Small intestine (tissue), 7 donors: Measurements from ENCODE around the gene TELO2. TPM values are rescaled to one million over a fixed set of nuclear protein-coding genes. Genes with fewer than 3 reads are reported as not detected.
A peak's percentile ranks its signal among the peaks of the same experiment; 100 is the strongest.

Experiments used
- DNase-seq, 2 donors: peaks; one replicate each; pipeline versions ENCODE4 v3.0.0 to v3.0.0-alpha.2; 2013
- FAIRE-seq: peaks from 2 replicates; lab custom pipeline; 2012; peaks lifted over from hg19 to GRCh38; lab: Jason Lieb, UNC
- H3K27ac ChIP-seq, 3 donors: one replicate each; pipeline ENCODE4 v1.5.1; 2013; ENCODE audit warnings: low read length in 2 of 3, mild to moderate bottlenecking in 2 of 3, control low read depth in 1 of 3, inconsistent platforms in 1 of 3, low read depth in 1 of 3, moderate library complexity in 1 of 3
- H3K27me3 ChIP-seq, 3 donors: one replicate each; pipeline ENCODE4 v1.6.1; 2013; ENCODE audit warnings: low read length in 3 of 3, inconsistent platforms in 1 of 3; ENCODE audit not compliant: control insufficient read depth in 3 of 3, insufficient read depth in 3 of 3
- H3K36me3 ChIP-seq, 3 donors: one replicate each; pipeline ENCODE4 v1.6.1; 2013; ENCODE audit warnings: low read length in 3 of 3, inconsistent platforms in 1 of 3, low read depth in 1 of 3, mild to moderate bottlenecking in 1 of 3, moderate library complexity in 1 of 3; ENCODE audit not compliant: control insufficient read depth in 3 of 3, insufficient read depth in 2 of 3
- H3K4me1 ChIP-seq, 3 donors: one replicate each; pipeline ENCODE4 v1.6.1; 2013; ENCODE audit warnings: low read length in 2 of 3, inconsistent platforms in 1 of 3, low read depth in 1 of 3, mild to moderate bottlenecking in 1 of 3, moderate library complexity in 1 of 3; ENCODE audit not compliant: control insufficient read depth in 3 of 3, insufficient read depth in 2 of 3
- H3K4me3 ChIP-seq, 3 donors: one replicate each; pipeline ENCODE4 v1.5.1; 2013; ENCODE audit warnings: low read length in 3 of 3, control low read depth in 1 of 3, inconsistent platforms in 1 of 3, low read depth in 1 of 3, mild to moderate bottlenecking in 1 of 3, moderate library complexity in 1 of 3
- H3K9me3 ChIP-seq, 2 donors: one replicate each; pipeline ENCODE4 v1.6.1; 2013; ENCODE audit warnings: low read depth in 1 of 2, low read length in 1 of 2; ENCODE audit not compliant: control insufficient read depth in 2 of 2, insufficient read depth in 1 of 2
- WGBS, 3 donors: extraction: QIAGEN DNeasy Blood & Tissue Kit; methylation state at CpG; one replicate each; pipeline ENCODE4 v1.1.7; 2013; 5-methylcytosine and 5-hydroxymethylcytosine counted together
- polyA plus RNA-seq, 4 donors: library from polyadenylated mRNA; stranded (reverse) in 3 of 4; unstranded in 1 of 4; fragments of 200-250 nt in 3 of 4; fragments of 120-200 nt in 1 of 4; gene quantifications; one replicate each; pipeline versions ENCODE4 v1.2.1 to v1.2.3, GENCODE V29; 2013
- donor health status: healthy with polysubstance abuse.
- donor health status: control.
- donor health status: control.
- donor health status: Bipolar disorder and iron deficiency.
- donor health status: healthy.

TELO2 gene
- polyA plus RNA-seq, 4 donors: 41.3 to 50.3 (median 44.7) TPM

GRCh38 chr16:1469693-1470201 lies 23.4 kb upstream of the TELO2 start:
- DNase-seq (no peak), FAIRE-seq (no peak)
- Histone ChIP-seq H3K27ac (peak overlapping the region in 1 of 3 donors; percentile 70), H3K9me3 (no peaks in the 10 kb centered on the region), H3K4me1 (peaks cover 0 to 4% (median 0%) of the 10 kb centered on the region in 3 donors), H3K4me3 (no peak overlapping the region), H3K27me3 (no peaks in the 10 kb centered on the region), H3K36me3 (peaks cover 0 to 56% (median 0%) of the 10 kb centered on the region in 3 donors)
- 75 to 86% (median 82%) methylated on average over 20 of the region's 20 CpGs for WGBS, 3 donors

- Histone ChIP-seq H3K36me3 (peaks cover 0 to 47% (median 0%) of the 10 kb centered on the region in 3 donors), H3K4me3 (no peak overlapping the region), H3K9me3 (no peaks in the 10 kb centered on the region), H3K27me3 (no peaks in the 10 kb centered on the region), H3K4me1 (peaks cover 0 to 4% (median 0%) of the 10 kb centered on the region in 3 donors), H3K27ac (peak overlapping the region in 1 of 3 donors; percentile 70)
- DNase-seq (no peak), FAIRE-seq (no peak)
- 72 to 91% (median 77%) methylated on average over 13 to 14 of the region's 14 CpGs for WGBS, 3 donors
These were observed 22.5 kb upstream of the TELO2 start for GRCh38 chr16:1470481-1471251.

GRCh38 chr16:1471569-1472194 lies 21.5 kb upstream of the TELO2 start:
- H3K9me3 ChIP-seq: no peaks in the 10 kb centered on the region
- H3K4me3 ChIP-seq: no peak overlapping the region
- peaks cover 0 to 39% (median 0%) of the 10 kb centered on the region in 3 donors for H3K36me3 ChIP-seq
- H3K27ac ChIP-seq: peak overlapping the region in 1 of 3 donors; percentile 70
- DNase-seq: no peak
- H3K4me1 ChIP-seq: peaks cover 0 to 4% (median 0%) of the 10 kb centered on the region in 3 donors
- no peaks in the 10 kb centered on the region for H3K27me3 ChIP-seq
- no peak for FAIRE-seq
- 79 to 90% (median 86%) methylated on average over 26 of the region's 26 CpGs for WGBS, 3 donors

- peak in 1 of 2 donors; percentile 38 for DNase-seq
- WGBS, 3 donors: 19 to 53% (median 23%) methylated on average over 3 of the region's 3 CpGs
- Histone ChIP-seq H3K9me3 (peaks cover 0 to 6% of the 10 kb centered on the region in 2 donors), H3K4me1 (peaks cover 0 to 4% (median 0%) of the 10 kb centered on the region in 3 donors), H3K27ac (peak overlapping the region in 1 of 3 donors; percentile 27), H3K36me3 (peaks cover 0 to 29% (median 0%) of the 10 kb centered on the region in 3 donors), H3K4me3 (peak overlapping the region in 1 of 3 donors; percentile 24), H3K27me3 (no peaks in the 10 kb centered on the region)
- no peak for FAIRE-seq
These were observed 20.2 kb upstream of the TELO2 start for GRCh38 chr16:1472974-1473373.

GRCh38 chr16:1474082-1474795 lies 18.9 kb upstream of the TELO2 start:
- no peaks in the 10 kb centered on the region for H3K27me3 ChIP-seq
- peaks cover 0 to 4% (median 0%) of the 10 kb centered on the region in 3 donors for H3K4me1 ChIP-seq
- no peak for FAIRE-seq
- H3K4me3 ChIP-seq: peak overlapping the region; percentile 61 to 98 (median 93)
- peak overlapping the region in 2 of 3 donors; percentile 33 to 81 for H3K27ac ChIP-seq
- peaks cover 0 to 6% of the 10 kb centered on the region in 2 donors for H3K9me3 ChIP-seq
- H3K36me3 ChIP-seq: peaks cover 0 to 22% (median 0%) of the 10 kb centered on the region in 3 donors
- peak in 1 of 2 donors; percentile 44 for DNase-seq
- 8 to 11% (median 9%) methylated on average over 43 to 57 of the region's 57 CpGs for WGBS, 3 donors

GRCh38 chr16:1474796-1475551 lies 18.2 kb upstream of the TELO2 start, which contains the start of gene CLCN7:
CLCN7 (minus strand) TSS chr16:1475028; CDS start chr16:1474974, 54 bp downstream.
- DNase-seq: peak; percentile 84 to 95
- Histone ChIP-seq H3K27ac (peak within 1 kb of the TSS; percentile 38 to 92 (median 53)), H3K9me3 (peaks cover 0 to 6% of the 10 kb centered on the region in 2 donors), H3K4me3 (peak within 1 kb of the TSS; percentile 61 to 98 (median 93)), H3K4me1 (peaks cover 0 to 4% (median 0%) of the 10 kb centered on the region in 3 donors), H3K36me3 (peaks cover 0 to 18% (median 0%) of the 10 kb centered on the region in 3 donors), H3K27me3 (no peaks in the 10 kb centered on the region)
- no peak for FAIRE-seq
- 0 to 1% (median 0%) methylated on average over 78 to 99 of the region's 99 CpGs for WGBS, 3 donors

GRCh38 chr16:1475552-1476114 lies 17.5 kb upstream of the TELO2 start:
- DNase-seq (no peak), FAIRE-seq (no peak)
- peaks cover 0 to 13% (median 0%) of the 10 kb centered on the region in 3 donors for H3K36me3 ChIP-seq
- 56 to 62% (median 60%) methylated on average over 15 of the region's 15 CpGs for WGBS, 3 donors
- peaks cover 0 to 6% of the 10 kb centered on the region in 2 donors for H3K9me3 ChIP-seq
- H3K27me3 ChIP-seq: no peaks in the 10 kb centered on the region
- H3K4me3 ChIP-seq: peak overlapping the region; percentile 61 to 98 (median 93)
- peak overlapping the region; percentile 38 to 92 (median 53) for H3K27ac ChIP-seq
- peaks cover 0 to 4% (median 0%) of the 10 kb centered on the region in 3 donors for H3K4me1 ChIP-seq
